IgD-negative memory B cell (primary cell): ENCODE results near the gene TRDN. TPM values are rescaled to one million over a fixed set of nuclear protein-coding genes. Genes with fewer than 3 reads are reported as not detected.

Source experiments
- H3K27ac Mint-ChIP-seq, 3 donors: one replicate each; pipeline ENCODE4 v1.8.0; 2020 to 2022; ENCODE audit warnings: mild to moderate bottlenecking in 3 of 3, mixed read lengths in 3 of 3, moderate library complexity in 1 of 3
- H3K27me3 Mint-ChIP-seq: one replicate; pipeline ENCODE4 v1.8.0; 2021; ENCODE audit warnings: mixed read lengths
- H3K36me3 Mint-ChIP-seq: one replicate; pipeline ENCODE4 v1.8.0; 2020; ENCODE audit warnings: mild to moderate bottlenecking, mixed read lengths
- H3K4me1 Mint-ChIP-seq, 3 donors: one replicate each; pipeline ENCODE4 v1.8.0; 2020 to 2022; ENCODE audit warnings: mixed read lengths in 3 of 3, mild to moderate bottlenecking in 1 of 3
- H3K4me3 Mint-ChIP-seq, 4 donors: one replicate each; pipeline ENCODE4 v1.8.0; 2020 to 2022; ENCODE audit warnings: mild to moderate bottlenecking in 4 of 4, mixed read lengths in 4 of 4, moderate library complexity in 3 of 4
- H3K9me3 Mint-ChIP-seq, 3 donors: one replicate each; pipeline ENCODE4 v1.8.0; 2020 to 2021; ENCODE audit warnings: mixed read lengths in 3 of 3, mild to moderate bottlenecking in 1 of 3
- polyA plus RNA-seq: library from polyadenylated mRNA; unstranded; fragments of 300-500 nt; fragmentation: Illumina TruSeq; gene quantifications from one replicate; pipeline ENCODE4 v1.2.3, GENCODE V29; 2021

Gene TRDN
- polyA plus RNA-seq, 1 donor from 2014 or later: not detected

DNA sequence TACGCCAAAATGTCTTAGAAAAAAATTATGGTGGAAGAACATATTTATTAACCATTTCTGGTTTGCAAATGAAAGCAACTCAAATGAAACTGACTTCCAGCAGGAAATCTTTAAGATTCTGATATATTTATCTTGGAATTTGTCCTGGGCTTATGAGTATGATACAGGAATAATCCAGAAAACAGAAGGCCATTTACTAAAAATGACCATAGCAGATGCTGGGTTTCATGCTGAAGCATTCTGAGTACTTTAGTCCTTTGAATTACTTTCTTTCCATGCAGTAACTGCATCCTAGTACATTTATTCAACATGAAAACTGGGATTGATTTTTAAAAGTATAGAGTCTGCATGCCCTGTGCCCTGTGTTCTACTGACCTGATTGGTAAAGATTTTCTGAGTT, 468.3 kb downstream of the TRDN start:
- no peak overlapping the region for H3K27ac Mint-ChIP-seq
- H3K36me3 Mint-ChIP-seq: no peaks in the 10 kb centered on the region
- H3K4me1 Mint-ChIP-seq: no peaks in the 10 kb centered on the region
- H3K4me3 Mint-ChIP-seq: no peak overlapping the region
- peaks cover 0 to 7% (median 3%) of the 10 kb centered on the region in 3 donors for H3K9me3 Mint-ChIP-seq
- no peaks in the 10 kb centered on the region for H3K27me3 Mint-ChIP-seq

Other genes with a start within 250 kb of the TRDN start
- gene NKAIN2, start 166.9 kb upstream of the TRDN start, polyA plus RNA-seq: not detected